WTC11 (cell line): ENCODE data around the gene IGSF1.

Experiments used
- ARID4B ChIP-seq: sonication (generic); formaldehyde crosslinking; IDR thresholded peaks from 2 replicates; pipeline ENCODE4 v1.8.0; 2023; ENCODE audit warnings: missing genetic modification reagents, mild to moderate bottlenecking, borderline replicate concordance
- ATF2 ChIP-seq: sonication (generic); formaldehyde crosslinking; IDR thresholded peaks from 2 replicates; pipeline ENCODE4 v1.8.1; 2022; ENCODE audit warnings: low read depth, missing genetic modification reagents, borderline replicate concordance
- CBFB ChIP-seq: sonication (generic); formaldehyde crosslinking; IDR thresholded peaks from 2 replicates; pipeline ENCODE4 v1.8.1; 2022; ENCODE audit warnings: mild to moderate bottlenecking, low read depth, missing genetic modification reagents
- ELF4 ChIP-seq: sonication (generic); formaldehyde crosslinking; IDR thresholded peaks from 2 replicates; pipeline ENCODE4 v1.8.1; 2022; ENCODE audit warnings: low read depth, mild to moderate bottlenecking, moderate library complexity, missing genetic modification reagents
- ESRRA ChIP-seq: sonication (generic); formaldehyde crosslinking; IDR thresholded peaks from 2 replicates; pipeline ENCODE4 v1.8.1; 2022; ENCODE audit warnings: mild to moderate bottlenecking, missing genetic modification reagents, borderline replicate concordance
- FOXP1 ChIP-seq: sonication (generic); formaldehyde crosslinking; IDR thresholded peaks from 2 replicates; pipeline ENCODE4 v1.8.0; 2022; ENCODE audit warnings: missing genetic modification reagents, mild to moderate bottlenecking, moderate library complexity, borderline replicate concordance
- KAT7 ChIP-seq: sonication (generic); formaldehyde crosslinking; IDR thresholded peaks from 2 replicates; pipeline ENCODE4 v1.8.1; 2023; ENCODE audit warnings: missing genetic modification reagents, mild to moderate bottlenecking, borderline replicate concordance
- NR2C2 ChIP-seq: sonication (generic); formaldehyde crosslinking; IDR thresholded peaks from 2 replicates; pipeline ENCODE4 v1.8.0; 2022; ENCODE audit warnings: mild to moderate bottlenecking, missing genetic modification reagents
- SP1 ChIP-seq: sonication (generic); formaldehyde crosslinking; conservative IDR thresholded peaks from 2 replicates; pipeline ENCODE4 v1.8.1; 2022; ENCODE audit warnings: missing genetic modification reagents
- TCF7 ChIP-seq: sonication (generic); formaldehyde crosslinking; IDR thresholded peaks from 2 replicates; pipeline ENCODE4 v1.8.0; 2022; ENCODE audit warnings: mild to moderate bottlenecking, low read depth, missing genetic modification reagents, moderate library complexity
- TEAD4 ChIP-seq: sonication (generic); formaldehyde crosslinking; IDR thresholded peaks from 2 replicates; pipeline ENCODE4 v1.8.0; 2022; ENCODE audit warnings: mild to moderate bottlenecking, missing genetic modification reagents
- TF ChIP-seq, protein P1 (sequence below): fragments of 200-600 bp; IDR thresholded peaks from 2 replicates; pipeline ENCODE4 v1.8.0; 2022; ENCODE audit warnings: antibody characterized with exemption
- TF ChIP-seq, protein P2 (sequence below): sonication (generic); formaldehyde crosslinking; IDR thresholded peaks from 2 replicates; pipeline ENCODE4 v1.8.1; 2023; ENCODE audit warnings: mild to moderate bottlenecking, moderate library complexity, missing genetic modification reagents

GRCh38 chrX:131279197-131279596 is 9.9 kb downstream of the IGSF1 start:
- no peak for TF ChIP-seq TCF7
- no peak for TF ChIP-seq ATF2
- TF ChIP-seq, protein P1, sequence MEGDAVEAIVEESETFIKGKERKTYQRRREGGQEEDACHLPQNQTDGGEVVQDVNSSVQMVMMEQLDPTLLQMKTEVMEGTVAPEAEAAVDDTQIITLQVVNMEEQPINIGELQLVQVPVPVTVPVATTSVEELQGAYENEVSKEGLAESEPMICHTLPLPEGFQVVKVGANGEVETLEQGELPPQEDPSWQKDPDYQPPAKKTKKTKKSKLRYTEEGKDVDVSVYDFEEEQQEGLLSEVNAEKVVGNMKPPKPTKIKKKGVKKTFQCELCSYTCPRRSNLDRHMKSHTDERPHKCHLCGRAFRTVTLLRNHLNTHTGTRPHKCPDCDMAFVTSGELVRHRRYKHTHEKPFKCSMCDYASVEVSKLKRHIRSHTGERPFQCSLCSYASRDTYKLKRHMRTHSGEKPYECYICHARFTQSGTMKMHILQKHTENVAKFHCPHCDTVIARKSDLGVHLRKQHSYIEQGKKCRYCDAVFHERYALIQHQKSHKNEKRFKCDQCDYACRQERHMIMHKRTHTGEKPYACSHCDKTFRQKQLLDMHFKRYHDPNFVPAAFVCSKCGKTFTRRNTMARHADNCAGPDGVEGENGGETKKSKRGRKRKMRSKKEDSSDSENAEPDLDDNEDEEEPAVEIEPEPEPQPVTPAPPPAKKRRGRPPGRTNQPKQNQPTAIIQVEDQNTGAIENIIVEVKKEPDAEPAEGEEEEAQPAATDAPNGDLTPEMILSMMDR, result no peak
- no peak for TF ChIP-seq TEAD4
- no peak for TF ChIP-seq ESRRA (CRISPR knock-in tag)
- no peak for TF ChIP-seq NR2C2 (CRISPR knock-in tag)
- no peak for TF ChIP-seq SP1 (CRISPR knock-in tag)
- no peak for TF ChIP-seq FOXP1 (CRISPR knock-in tag)
- no peak for TF ChIP-seq ARID4B (CRISPR knock-in tag)
- TF ChIP-seq ELF4 (CRISPR knock-in tag), result no peak
- TF ChIP-seq CBFB (CRISPR knock-in tag), result no peak
- TF ChIP-seq KAT7, result no peak
- TF ChIP-seq, protein P2, sequence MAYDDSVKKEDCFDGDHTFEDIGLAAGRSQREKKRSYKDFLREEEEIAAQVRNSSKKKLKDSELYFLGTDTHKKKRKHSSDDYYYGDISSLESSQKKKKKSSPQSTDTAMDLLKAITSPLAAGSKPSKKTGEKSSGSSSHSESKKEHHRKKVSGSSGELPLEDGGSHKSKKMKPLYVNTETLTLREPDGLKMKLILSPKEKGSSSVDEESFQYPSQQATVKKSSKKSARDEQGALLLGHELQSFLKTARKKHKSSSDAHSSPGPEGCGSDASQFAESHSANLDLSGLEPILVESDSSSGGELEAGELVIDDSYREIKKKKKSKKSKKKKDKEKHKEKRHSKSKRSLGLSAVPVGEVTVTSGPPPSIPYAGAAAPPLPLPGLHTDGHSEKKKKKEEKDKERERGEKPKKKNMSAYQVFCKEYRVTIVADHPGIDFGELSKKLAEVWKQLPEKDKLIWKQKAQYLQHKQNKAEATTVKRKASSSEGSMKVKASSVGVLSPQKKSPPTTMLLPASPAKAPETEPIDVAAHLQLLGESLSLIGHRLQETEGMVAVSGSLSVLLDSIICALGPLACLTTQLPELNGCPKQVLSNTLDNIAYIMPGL (CRISPR knock-in tag), result no peak
